ENCODE measurements around the gene CLIC4. TPM values are rescaled to one million over a fixed set of nuclear protein-coding genes. Genes with fewer than 3 reads are reported as not detected.
"Not testable (repeated sequence)": the region's sequence is repeated elsewhere in the genome, so short reads cannot be mapped to it uniquely, and the experiment has no call there.

The CLIC4 gene
- total RNA-seq, 1 donor from 2014 or later = 249 TPM

DNA sequence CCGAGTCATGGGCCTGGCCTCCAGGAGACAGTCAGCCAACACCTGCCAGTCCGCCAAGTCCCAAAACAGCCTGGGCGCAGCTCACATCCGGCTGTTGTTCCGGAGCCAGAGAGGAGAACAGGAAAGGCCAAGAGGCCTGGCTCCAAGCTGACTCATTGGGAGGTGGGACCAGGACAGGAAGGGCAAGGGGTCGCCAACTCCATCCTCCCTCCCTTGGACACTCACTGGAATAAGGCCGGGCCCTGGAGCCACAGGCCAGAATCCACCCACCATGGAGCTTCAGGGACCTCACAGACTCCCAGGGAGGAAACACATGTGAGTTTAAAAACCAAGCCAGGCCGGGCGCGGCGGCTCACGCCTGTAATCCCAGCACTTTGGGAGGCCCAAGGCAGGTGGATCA, 25.1 kb upstream of the CLIC4 start:
- no peak for DNase-seq

DNA sequence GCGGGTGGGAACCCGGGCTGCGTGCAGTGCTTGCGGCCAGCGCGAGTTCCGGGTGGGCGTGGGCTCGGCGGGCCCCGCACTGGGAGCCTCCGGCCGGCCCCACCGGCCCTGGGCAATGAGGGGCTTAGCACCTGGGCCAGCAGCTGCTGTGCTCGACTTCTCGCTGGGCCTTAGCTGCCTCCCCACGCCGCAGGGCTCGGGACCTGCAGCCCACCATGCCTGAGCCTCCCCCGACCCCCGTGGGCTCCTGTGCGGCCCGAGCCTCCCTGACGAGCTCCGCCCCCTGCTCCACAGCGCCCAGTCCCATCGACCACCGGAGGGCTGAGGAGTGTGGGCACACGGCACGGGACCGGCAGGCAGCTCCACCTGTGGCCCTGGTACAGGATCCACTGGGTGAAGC, 23.7 kb upstream of the CLIC4 start:
- DNase-seq = no peak

DNA sequence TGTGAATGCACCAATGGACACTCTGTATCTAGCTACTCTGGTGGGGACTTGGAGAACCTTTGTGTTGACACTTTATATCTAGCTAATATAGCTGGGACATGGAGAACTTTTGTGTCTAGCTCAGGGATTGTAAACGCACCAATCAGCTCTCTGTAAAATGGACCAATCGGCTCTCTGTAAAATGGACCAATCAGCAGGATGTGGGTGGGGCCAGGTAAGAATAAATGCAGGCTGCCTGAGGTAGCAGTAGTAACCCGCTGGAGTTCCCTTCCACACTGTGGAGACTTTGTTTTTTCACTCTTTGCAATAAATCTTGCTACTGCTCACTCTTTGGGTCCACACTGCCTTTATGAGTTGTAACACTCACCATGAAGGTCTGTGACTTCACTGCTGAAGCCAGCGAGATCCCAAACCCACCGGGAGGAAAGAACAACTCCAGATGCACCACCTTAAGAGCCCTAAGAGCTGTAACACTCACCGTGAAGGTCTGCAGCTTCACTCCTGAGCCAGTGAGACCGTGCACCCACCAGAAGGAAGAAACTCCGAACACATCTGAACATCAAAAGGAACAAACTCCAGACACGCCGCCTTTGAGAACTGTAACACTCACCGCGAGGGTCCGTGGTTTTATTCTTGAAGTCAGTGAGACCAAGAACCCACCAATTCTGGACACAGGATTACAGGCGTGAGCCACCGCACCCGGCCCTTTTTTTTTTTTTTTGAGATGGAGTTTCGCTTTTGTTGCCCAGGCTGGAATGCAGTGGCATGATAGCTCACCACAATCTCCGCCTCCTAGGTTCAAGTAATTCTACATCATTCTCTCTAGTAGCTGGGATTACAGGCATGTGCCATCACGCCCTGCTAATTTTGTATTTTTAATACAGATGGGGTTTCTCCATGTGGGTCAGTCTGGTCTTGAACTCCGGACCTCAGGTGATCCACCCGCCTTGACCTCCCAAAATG, 22.9 kb upstream of the CLIC4 start:
- not testable (repeated sequence) for DNase-seq

DNA sequence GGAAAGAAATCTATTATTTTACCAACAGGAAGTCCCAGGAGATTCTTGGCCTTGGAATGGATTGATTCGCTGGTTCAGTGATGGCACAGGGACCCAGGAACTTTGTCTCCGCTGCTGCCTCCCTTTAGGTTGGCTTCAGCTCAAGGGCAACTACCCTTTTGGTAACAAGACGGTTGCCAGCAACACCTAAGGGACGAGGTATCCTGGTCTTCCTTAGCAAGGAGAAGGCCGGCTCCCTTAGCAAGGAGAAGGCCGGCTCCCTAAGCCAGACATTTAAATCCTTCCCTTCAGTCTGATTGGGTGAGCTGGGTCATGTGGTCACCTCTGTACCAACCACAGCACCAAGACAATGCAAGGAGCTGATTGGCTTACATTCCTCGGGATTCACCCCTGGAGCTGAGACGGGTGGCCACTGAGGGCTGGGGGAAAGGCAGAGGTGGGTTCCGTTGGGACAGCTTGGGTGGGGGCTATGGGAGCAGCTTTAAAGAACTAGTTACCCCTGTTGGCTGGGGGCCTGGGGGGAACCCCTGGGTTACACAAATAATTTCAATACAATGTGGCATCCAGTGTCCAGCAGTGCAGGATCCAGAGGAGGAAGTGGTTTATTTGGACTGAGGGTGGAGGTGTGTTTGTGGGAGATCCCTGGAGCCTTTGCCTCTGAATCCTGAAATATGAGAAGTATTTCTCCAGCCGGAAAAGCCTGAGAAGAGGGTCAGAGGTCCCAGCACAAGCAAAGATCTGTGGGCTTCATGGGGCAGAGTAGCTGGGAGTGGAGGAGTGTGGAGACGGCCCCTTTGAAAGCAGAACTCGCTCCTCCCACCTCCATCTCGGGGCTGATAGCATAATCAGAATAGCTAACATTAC, 20.7 kb upstream of the CLIC4 start:
- DNase-seq = no peak

DNA sequence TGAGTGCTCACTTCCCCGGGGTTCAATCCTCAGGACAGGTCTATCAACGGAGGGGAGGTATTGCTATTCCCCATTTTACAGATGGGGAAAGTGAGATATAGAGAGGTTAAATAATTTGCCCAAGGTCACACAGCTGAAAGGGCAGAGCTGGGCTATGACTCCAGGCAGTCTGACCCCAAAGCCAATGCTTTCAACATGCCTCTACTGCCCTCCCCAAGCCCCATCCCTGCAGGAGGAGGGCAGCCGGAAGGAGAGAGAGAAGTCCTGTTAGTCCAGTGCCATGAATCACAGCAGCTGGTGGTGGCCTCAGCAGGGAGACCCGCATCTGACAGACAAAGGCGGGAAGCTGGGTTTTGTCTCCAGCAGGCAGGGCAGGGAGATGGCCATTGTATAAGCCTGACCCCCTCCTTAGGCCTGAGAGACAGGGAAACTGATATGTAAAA, 20.0 kb upstream of the CLIC4 start:
- DNase-seq = no peak

DNA sequence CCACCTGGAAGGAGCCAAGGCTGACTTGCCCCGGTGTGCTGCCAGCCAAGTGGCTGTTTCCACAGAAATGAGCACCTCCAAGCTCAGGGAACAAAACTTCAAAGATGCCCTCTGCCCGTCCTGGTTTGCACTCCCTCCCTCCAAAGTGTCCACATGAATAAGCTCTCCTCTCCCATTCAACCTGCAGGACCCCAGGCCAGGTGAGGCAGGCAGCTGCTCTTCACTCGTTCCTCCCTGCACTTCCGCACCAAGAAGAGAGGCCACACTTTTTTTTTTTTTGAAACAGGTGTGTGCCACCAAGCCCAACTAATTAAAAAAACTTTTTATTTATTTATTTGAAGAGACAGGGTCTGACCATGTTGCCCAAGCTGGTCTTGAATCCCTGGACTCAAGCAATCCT, 18.5 kb upstream of the CLIC4 start:
- DNase-seq = no peak

DNA sequence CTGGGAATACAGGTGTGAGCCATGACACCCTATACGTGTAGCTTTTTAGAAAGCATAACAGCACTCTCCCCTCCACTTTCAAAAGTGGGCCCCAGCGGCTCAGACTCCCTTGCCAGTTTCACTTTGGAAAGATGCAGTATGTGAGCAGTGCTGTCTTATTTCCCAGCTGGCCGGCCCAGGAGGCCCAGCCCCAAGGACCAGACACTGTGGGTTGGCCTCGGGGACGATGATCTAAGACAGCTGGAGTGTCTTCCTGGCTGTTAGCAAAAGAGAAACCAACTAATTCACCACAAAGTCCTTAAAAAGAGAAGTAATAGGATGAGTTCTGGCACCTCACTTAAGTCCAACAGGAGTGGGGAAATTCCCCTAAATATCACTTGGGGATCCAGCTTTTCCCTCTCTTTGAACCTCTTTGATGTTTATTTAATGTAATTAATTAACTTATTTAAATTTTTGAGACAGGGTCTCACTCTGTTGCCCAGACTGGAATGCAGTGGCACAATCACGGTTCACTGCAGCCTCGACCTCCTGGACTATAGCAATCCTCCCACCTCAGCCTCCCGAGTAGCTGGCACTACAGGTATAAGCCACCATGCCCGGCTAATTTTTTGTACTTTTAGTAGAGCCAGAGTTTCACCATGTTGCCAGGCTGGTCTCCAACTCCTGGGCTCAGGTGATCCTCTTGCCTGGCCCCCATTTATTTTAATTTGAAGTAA, 17.6 kb upstream of the CLIC4 start:
- peak; percentile 75 for DNase-seq

DNA sequence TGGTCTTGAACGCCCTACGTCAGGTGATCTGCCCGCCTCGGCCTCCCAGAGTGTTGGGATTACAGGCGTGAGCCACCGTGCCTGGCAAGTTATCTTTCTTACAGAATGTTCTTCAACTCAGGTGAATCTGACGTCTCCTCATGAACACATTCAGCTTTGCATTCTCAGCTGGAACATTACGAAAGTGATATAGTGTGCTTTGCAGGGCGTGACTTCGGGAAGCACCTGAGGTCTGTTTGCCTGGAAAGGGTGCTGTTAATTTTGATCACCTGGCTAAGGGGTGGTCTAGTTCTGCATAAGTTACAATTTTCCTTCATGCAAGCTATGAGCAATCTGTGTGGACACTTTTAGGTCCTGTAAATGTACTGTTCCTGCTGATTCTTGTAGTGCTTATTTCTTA, 16.3 kb upstream of the CLIC4 start:
- no peak for DNase-seq

DNA sequence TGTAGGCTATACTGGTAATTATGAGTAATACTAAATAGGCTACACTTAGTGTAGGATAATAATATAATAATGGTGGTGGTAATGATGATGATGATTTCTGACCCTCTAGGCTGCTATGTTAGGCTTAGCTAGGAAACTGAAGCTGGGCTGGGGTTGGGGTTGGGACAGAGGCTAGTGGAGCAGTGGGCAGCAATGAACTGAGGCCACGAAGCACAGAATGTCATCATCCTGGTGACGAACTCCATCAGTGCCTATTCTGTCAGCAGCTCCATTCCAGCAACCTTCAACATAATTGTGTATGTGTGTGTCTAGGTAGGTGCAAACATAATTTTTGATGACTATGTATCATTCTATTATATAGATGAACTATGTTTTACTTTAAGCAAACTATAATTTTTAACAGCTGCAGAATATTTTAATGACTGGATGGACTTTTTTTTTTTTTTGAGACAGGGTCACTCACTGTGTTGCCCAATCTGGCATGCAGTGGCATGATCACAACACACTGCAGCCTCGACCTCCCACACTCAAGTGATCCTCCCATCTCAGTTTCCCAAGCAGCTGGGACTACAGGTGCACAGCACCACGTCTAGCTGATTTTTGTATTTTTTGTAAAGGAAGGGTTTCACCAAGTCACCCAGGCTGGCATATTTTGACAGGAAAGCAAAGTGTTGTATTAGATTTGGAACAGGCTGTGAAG, 12.9 kb upstream of the CLIC4 start:
- DNase-seq = no peak

DNA sequence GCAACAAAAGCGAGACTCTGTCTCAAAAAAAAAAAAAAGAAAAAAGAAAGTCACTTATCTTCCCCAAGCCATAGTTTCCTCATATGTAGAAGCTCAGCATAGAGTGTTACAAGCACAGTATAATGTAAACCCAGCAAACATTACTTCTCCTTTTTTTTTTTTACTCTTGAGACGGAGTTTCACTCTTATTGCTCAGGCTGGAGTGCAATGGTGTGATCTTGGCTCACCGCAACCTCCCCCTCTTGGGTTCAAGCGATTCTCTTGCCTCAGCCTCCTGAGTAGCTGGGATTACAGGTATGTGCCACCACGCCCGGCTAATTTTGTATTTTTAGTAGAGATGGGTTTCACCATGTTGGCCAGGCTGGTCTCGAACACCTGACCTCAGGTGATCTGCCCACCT, 11.9 kb upstream of the CLIC4 start:
- DNase-seq = not testable (repeated sequence)

DNA sequence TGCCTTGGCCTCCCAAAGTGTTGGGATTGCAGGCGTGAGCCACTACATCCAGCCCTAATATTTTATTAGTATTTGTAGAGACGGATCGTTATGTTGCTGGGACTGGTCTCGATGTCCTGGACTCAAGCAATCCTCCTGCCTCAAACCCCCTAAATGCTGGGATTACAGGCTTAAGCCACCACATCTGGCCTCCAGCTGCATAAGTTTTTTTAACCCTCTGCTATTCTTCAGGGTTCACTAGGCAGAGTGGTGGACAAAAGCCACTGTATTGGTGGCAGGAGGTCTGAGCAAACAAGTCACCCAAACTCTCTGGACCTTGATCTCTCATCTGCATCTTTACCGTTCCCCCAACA, 10.1 kb upstream of the CLIC4 start:
- peak; percentile 69 for DNase-seq

DNA sequence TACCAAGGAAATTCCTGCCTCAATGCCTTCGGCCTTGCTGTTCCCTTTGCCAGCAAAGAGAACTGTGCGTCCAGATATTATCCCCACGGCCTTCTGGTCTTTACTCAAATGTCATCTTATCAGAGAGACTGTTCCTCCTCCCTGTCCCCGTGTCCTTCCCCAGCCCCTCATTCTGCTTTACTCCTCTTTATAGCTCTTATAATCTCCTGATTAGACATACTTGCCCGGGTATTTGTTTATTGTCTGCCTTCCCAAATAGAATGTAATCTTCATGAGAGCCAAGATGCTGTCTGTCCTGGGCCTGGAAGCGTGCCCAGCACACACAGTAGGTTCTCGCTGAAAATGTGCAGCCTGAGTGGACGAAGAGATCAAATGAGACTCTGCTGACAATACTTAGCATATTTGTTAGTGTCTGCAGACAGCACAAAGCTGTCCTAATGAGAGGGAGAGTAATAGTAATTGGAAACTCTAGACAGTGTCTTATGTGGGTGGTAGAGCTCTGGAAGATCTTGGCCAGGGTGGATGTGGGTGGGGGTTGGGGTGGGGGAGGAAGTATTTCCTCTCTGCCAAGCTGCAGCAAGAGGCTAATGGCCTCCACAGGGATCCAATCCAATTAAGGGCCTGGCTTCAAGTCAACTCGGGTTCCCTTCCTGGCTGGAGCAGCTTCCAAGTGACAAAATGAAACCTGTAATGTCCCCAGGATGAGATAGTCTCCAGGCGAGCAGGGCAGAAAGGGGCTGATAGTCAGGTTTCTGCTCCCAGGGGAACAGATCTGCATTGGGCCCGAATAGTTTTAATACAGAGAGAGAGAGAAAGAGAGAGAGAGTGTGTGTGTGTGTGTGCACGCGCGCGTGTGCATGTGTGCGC, 9.5 kb upstream of the CLIC4 start:
- peak; percentile 86 for DNase-seq

DNA sequence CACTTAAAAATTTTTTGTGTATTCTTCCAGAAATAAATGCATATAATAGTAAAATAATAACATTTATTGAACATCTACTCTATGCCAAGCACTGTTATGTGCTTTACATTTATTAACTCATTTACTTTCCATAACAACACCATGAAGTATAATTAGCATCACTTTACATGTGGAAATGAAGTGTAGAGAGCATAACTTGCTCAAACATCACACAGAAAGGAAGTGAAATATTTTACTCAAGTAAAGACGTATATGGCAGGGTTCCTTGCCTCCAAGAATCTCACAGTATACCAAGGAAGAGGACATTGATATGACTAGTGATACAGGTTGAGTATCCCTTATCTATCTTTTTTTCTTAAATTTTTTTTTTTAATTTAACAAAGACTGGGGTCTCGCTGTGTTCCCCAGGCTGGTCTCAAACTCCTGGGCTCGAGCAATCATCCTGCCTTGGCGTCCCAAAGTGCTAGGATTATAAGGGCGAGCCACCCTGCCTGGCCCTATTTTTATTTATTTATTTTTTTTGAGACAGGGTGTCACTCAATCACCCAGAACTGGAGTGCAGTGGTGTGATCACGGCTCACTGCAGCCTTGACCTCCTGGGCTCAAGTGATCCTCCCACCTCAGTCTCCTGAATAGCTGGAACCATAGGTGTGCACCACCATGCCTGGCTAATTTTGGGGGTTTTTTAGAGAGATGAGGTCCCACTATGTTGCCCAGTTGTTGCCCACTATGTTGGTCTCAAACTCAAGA, 7.7 kb upstream of the CLIC4 start:
- DNase-seq = no peak

DNA sequence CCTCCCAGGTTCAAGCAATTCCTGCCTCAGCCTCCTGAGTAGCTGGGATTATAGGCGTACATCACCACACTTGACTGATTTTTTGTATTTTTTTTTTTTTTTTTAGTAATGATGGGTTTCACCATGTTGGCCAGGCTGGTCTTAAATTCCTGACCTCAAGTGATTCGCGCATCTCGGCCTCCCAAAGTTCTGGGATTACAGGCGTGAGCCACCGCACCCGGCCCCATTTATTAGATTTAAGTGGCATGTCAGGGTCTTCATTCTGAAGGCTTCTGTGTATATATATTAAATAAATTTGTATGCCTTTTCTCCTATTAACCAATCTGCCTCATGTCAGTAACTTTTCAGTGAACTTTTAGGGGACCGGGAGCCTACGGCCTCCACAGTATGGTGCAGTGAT, 6.0 kb upstream of the CLIC4 start:
- no peak for DNase-seq

DNA sequence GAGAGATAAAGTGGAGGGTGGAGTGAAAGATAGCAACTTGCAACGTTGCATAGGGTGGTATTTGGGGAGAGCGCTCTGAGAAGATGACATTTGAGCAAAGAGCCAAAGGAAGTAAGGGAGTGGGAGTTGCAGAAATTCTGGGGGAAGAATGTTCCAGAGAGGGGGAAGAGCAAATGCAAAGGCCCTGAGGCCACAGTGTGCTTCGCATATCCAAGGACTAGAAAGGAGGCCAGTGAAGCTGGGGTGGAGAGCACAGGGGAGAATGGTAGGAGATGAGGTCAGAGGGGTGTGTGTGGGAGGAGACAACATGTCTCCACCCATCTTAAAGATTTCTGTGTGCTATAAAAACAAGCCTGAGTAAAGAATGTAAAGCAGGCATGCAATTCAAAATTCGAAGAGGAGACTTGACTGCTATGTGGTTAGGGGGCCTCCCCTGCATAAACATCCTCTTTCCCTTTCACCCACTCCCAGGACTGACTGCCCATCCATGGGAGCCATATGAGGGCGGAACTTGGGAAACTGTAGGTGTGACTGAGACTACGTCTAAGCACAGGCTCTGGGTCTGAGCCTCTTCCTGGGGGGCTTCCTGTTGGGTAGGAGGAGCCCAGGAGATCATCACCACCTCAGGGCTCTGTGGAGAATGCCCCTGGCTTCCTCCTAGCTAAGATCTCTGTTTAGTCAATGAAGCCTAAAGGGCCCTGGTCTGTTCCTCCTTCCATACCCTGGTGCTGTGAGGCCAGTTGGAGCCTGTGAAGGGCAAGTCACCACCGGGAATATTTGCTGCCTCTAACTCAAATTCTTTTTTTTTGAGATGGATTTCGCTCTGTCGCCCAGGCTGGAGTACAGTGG, 2.9 kb upstream of the CLIC4 start:
- no peak for DNase-seq

DNA sequence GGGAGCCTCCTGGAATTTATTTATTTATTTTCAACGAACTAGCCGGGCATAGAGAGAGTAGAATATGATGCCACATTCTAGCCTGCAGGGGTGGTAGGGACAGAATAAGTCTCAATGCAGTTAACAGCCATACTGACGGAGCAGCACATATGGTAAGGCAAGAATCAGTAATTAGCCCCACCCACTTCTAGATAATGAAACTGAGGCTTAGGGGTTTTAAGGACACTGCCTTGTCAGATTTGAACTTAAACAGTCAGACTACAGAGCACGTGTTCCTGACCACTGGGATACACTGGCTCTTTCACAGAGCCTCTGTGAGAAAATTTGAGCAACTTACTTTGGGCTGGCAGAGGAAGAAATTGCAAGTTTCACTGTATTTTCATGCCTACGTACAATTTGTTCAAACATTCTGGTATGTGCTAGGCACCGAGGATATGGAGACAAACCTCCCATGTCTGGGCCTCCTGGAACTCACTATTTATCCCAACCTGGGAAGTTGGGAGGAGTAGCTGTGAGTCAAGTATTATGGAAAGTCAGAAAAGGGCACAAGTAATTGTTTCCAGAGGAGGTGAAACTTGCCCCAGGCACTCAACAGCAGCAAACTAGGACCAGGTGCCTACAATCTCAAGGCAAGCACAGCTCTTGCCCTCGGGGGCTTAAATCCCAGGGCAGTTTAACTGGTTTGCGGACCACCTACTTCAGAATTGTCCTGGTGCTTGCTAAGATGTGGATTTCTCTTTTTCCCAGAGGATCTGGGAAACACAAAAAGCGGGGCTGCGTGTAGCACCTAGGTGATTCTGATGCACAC, 1.6 kb upstream of the CLIC4 start:
- DNase-seq = peak; percentile 61

DNA sequence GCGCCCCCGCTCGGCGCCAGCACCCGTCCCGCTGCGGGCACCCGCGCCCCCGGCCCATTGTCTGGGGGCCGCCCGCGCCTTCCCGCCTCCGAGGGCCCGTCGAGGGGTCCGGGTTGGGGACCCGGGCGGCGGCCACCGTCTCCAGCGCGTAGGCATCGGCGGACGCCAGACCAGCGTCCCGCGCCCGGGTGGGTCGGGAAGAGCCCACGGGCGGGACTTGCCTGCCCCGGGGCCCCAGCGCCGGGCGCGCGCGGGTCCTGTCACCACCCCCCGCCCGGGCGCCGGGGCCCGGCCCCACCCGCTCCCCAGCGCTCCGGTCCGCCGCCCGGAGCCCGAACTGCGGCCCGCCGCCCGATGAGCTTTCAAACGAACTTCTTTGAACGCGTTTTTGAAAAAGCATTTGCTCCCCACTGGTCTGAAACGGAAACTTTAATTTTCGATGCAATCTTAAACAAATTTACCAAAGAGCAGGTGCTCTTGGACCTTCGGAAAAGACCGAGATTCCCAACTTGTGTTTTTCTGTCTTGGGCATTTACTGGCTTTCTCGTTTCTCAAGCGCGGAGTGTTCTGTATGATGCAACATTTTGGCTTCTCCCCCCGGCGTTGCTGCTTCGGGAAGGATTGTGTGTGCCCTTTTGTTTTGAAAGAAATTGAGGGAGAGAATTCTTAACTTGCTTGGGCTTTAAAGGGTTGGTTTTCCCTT, 615 bp downstream of the CLIC4 start:
- peak; percentile 80 for DNase-seq

All from tongue (tissue), 2 donors.